HepG2 (cell line): ENCODE measurements around the gene CABLES2. TPM values are rescaled to one million over a fixed set of nuclear protein-coding genes. Genes with fewer than 3 reads are reported as not detected.

Experiments used
- CHCHD3 ChIP-seq: sonication (generic); formaldehyde crosslinking; IDR thresholded peaks from 2 replicates; pipeline ENCODE4 v1.8.0; 2022; ENCODE audit warnings: mild to moderate bottlenecking, missing genetic modification reagents, moderate library complexity
- DZIP1 ChIP-seq: sonication (generic); formaldehyde crosslinking; IDR thresholded peaks from 2 replicates; pipeline ENCODE4 v1.5.0; 2020; ENCODE audit warnings: mild to moderate bottlenecking, missing genetic modification reagents
- GLI4 ChIP-seq: sonication (generic); formaldehyde crosslinking; IDR thresholded peaks from 2 replicates; pipeline ENCODE4 v1.5.1; 2020; ENCODE audit warnings: missing genetic modification reagents, mild to moderate bottlenecking, moderate library complexity, borderline replicate concordance
- HNRNPK ChIP-seq: fragments of 200-400 bp; formaldehyde crosslinking; IDR thresholded peaks from 2 replicates; pipeline ENCODE4 v1.6.1; 2018; ENCODE audit warnings: low read length, low read depth, moderate library complexity, mild to moderate bottlenecking; ENCODE audit not compliant: poor library complexity, severe bottlenecking
- NBN ChIP-seq: fragments of 450-650 bp; conservative IDR thresholded peaks from 2 replicates; pipeline ENCODE4 v1.6.1; 2017
- SMAD3 ChIP-seq: sonication (generic); formaldehyde crosslinking; IDR thresholded peaks from 2 replicates; pipeline ENCODE4 v1.4.0; 2020; ENCODE audit warnings: missing genetic modification reagents
- SMAD9 ChIP-seq: sonication (generic); formaldehyde crosslinking; IDR thresholded peaks from 2 replicates; pipeline ENCODE4 v1.5.1; 2020; ENCODE audit warnings: mild to moderate bottlenecking, missing genetic modification reagents
- SP5 ChIP-seq: IDR thresholded peaks from 2 replicates; pipeline ENCODE4 v1.6.1; 2016; ENCODE audit warnings: low read depth, borderline replicate concordance
- THAP8 ChIP-seq: sonication (generic); formaldehyde crosslinking; IDR thresholded peaks from 2 replicates; pipeline ENCODE4 v1.5.1; 2020; ENCODE audit warnings: missing genetic modification reagents, mild to moderate bottlenecking, borderline replicate concordance
- ZBTB43 ChIP-seq: sonication (generic); formaldehyde crosslinking; conservative IDR thresholded peaks from 2 replicates; pipeline ENCODE4 v1.4.0; 2020; ENCODE audit warnings: missing genetic modification reagents
- ZBTB44 ChIP-seq: sonication (generic); formaldehyde crosslinking; IDR thresholded peaks from 2 replicates; pipeline ENCODE4 v1.4.0; 2020; ENCODE audit warnings: missing genetic modification reagents
- ZNF205 ChIP-seq: IDR thresholded peaks from 2 replicates; pipeline ENCODE4 v1.6.1; 2018; ENCODE audit warnings: missing biosample characterization, missing genetic modification reagents
- ZNF230 ChIP-seq: sonication (generic); formaldehyde crosslinking; IDR thresholded peaks from 2 replicates; pipeline ENCODE4 v1.4.0; 2020; ENCODE audit warnings: mild to moderate bottlenecking, missing genetic modification reagents
- ZNF280B ChIP-seq: sonication (generic); formaldehyde crosslinking; IDR thresholded peaks from 2 replicates; pipeline ENCODE4 v1.5.0; 2020; ENCODE audit warnings: missing genetic modification reagents, mild to moderate bottlenecking, borderline replicate concordance
- ZNF362 ChIP-seq: sonication (generic); formaldehyde crosslinking; IDR thresholded peaks from 2 replicates; pipeline ENCODE4 v1.4.0; 2020; ENCODE audit warnings: missing genetic modification reagents, mild to moderate bottlenecking, borderline replicate concordance
- ZNF382 ChIP-seq: sonication (generic); formaldehyde crosslinking; IDR thresholded peaks from 2 replicates; pipeline ENCODE4 v1.5.0; 2020; ENCODE audit warnings: missing genetic modification reagents, mild to moderate bottlenecking, borderline replicate concordance
- ZNF501 ChIP-seq: sonication (generic); formaldehyde crosslinking; IDR thresholded peaks from 2 replicates; pipeline ENCODE4 v1.5.1; 2020; ENCODE audit warnings: mild to moderate bottlenecking, moderate library complexity, missing genetic modification reagents
- ZNF530 ChIP-seq: sonication (generic); formaldehyde crosslinking; IDR thresholded peaks from 2 replicates; pipeline ENCODE4 v1.5.0; 2020; ENCODE audit warnings: low read depth, mild to moderate bottlenecking, missing genetic modification reagents
- ZSCAN9 ChIP-seq: IDR thresholded peaks from 2 replicates; pipeline ENCODE4 v1.6.1; 2016; ENCODE audit warnings: borderline replicate concordance
- polyA plus RNA-seq, 8 experiments: library from polyadenylated mRNA; depleted of rRNA in 3 of 8; stranded (reverse) in 7 of 8; unstranded in 1 of 8; fragments of >200 nt; fragmentation: Illumina TruSeq in 4 of 8; extraction: Trizol in 4 of 8; gene quantifications; 2 replicates each; pipeline versions ENCODE4 v1.2.1 to v1.2.3, GENCODE V29; 2011 to 2016; ENCODE audit warnings: low read depth in 4 of 8, missing spikeins in 1 of 8, mixed read lengths in 1 of 8; ENCODE audit not compliant: insufficient read depth in 1 of 8
- total RNA-seq, 5 experiments: library from RNA; depleted of rRNA; stranded (reverse); fragments of >200 nt; fragmentation: Illumina TruSeq; extraction: Trizol; gene quantifications; 2 replicates each; pipeline ENCODE4 v1.2.3, GENCODE V29; 2016; ENCODE audit warnings: low read depth in 1 of 5

The CABLES2 gene
- total and polyA plus RNA-seq, 2 of the 13 experiments (the other 11 are each of a cell fraction or from before 2014, with no cell fraction given), result 5.2 to 9.7 TPM

- TF ChIP-seq DZIP1 (CRISPR knock-in tag) (0 out of 2 replicates have a peak, but pooled peaks have one; percentile 37), ZNF230 (CRISPR knock-in tag) (no peak), ZNF530 (CRISPR knock-in tag) (no peak), SMAD9 (CRISPR knock-in tag) (no peak), ZNF362 (CRISPR knock-in tag) (no peak), ZNF280B (no peak), ZSCAN9 (CRISPR knock-in tag) (no peak), ZNF501 (CRISPR knock-in tag) (0 out of 2 replicates have a peak, but pooled peaks have one; percentile 9), SMAD3 (CRISPR knock-in tag) (no peak), HNRNPK (no peak), CHCHD3 (CRISPR knock-in tag) (0 out of 2 replicates have a peak, but pooled peaks have one; percentile 2), THAP8 (CRISPR knock-in tag) (no peak), ZBTB43 (CRISPR knock-in tag) (no peak), ZNF382 (CRISPR knock-in tag) (no peak), ZNF205 (CRISPR knock-in tag) (no peak), ZBTB44 (CRISPR knock-in tag) (no peak), GLI4 (CRISPR knock-in tag) (peak; percentile 13; the same call in 1 of the 2 replicates), NBN (no peak), SP5 (CRISPR knock-in tag) (no peak)
These were observed 1.0 kb downstream of the CABLES2 start (continued) for GRCh38 chr20:62405981-62406513.
